ENCODE measurements around the gene EML4.

DNA sequence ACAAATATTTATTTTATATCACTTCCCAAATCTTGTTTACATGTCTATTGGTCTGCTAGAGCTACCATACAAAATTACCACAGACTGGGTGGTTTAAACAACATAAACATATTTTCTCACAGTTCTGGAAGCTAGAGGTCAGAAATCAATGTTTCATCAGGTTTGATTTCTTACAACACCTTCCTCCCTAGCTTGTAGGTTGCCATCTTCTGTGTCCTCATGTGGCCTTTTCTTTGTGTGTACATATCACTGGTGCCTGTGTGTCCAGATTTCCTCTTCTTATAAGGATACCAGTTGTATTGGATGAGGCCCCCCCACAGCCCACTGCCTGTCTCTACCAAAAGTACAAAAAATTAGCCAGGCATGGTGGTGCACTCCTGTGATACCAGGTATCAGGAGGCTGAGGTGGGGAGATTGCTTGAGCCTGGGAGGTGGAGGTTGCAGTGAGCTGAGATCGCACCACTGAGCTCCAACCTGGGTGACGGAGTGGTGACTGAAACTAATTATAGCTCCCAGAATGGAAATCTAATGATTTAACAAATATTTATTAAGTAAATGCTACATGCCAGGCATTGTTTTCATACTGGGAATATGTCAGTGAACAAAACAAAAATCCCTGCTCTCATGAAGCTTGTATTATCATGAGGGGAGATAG is 13.6 kb downstream of the EML4 start:
- TF ChIP-seq POLR2AphosphoS5 (IDR thresholded peaks at IDR 0.05; ENCODE audit: borderline replicate concordance, low read depth, low read length) (no peak), EZH2 (IDR thresholded peaks at IDR 0.05) (no peak)

Data from SK-N-MC (cell line).